ENCODE data around the gene NOX4.
"Not testable (repeated sequence)": the region's sequence is repeated elsewhere in the genome, so short reads cannot be mapped to it uniquely, and the experiment has no call there.

DNA sequence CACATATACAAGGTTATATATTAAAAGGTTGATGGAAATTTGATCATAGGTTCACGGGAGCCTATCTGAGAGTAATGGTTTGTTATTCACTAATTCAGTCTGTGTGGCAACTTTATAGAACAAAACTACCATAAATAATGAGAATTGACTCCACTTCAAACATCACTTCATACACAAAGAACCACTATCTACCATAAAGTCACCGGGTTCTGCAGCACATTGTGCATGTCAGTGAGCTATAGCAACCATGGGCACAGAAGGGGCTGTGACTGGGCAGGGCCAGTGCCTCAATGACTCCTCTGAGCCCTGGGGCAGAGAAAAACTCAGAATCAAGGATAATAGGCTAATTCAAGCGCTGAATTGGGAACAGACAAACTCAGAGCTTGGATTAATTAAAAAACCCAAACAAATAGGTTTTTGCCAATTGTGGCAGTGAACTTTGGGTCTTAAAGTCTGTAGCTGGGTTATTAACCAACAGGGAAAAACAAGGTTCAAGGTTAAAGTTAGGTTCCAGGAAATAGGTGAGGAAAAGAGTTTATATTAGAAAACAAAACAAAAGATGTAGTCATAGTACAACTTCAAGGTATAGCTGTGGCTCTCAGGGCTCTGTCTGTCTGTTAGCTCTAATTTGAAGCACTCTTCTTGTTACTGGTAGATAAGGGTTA lies 181.7 kb downstream of the NOX4 start:
- TF ChIP-seq, protein P1, sequence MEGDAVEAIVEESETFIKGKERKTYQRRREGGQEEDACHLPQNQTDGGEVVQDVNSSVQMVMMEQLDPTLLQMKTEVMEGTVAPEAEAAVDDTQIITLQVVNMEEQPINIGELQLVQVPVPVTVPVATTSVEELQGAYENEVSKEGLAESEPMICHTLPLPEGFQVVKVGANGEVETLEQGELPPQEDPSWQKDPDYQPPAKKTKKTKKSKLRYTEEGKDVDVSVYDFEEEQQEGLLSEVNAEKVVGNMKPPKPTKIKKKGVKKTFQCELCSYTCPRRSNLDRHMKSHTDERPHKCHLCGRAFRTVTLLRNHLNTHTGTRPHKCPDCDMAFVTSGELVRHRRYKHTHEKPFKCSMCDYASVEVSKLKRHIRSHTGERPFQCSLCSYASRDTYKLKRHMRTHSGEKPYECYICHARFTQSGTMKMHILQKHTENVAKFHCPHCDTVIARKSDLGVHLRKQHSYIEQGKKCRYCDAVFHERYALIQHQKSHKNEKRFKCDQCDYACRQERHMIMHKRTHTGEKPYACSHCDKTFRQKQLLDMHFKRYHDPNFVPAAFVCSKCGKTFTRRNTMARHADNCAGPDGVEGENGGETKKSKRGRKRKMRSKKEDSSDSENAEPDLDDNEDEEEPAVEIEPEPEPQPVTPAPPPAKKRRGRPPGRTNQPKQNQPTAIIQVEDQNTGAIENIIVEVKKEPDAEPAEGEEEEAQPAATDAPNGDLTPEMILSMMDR (IDR thresholded peaks at IDR 0.05), result not testable (repeated sequence)
- not testable (repeated sequence) for TF ChIP-seq POLR2A, POLR2AphosphoS5 (IDR thresholded peaks at IDR 0.05)

Measured in suprapubic skin (tissue), 4 donors.